PC-3 (cell line): ENCODE measurements around the gene PRXL2A. TPM values are rescaled to one million over a fixed set of nuclear protein-coding genes. Genes with fewer than 3 reads are reported as not detected.

Experiments
- ATAC-seq: fragments of 200-7000 bp; cut with Tn5 transposase; 2 replicates; pipeline ENCODE4 v1.9.1; 2020; ENCODE audit warnings: mild to moderate bottlenecking, moderate library complexity
- BruUV-seq: library from RNA; stranded (reverse); fragments of 400-500 nt; replicated peaks from 2 replicates; lab custom pipeline; 2021; lab: Mats Ljungman, UMichigan
- CTCF ChIA-PET: fragments of 300-600 bp; sonication (Branson Sonifier 250); formaldehyde crosslinking; loops from one replicate; lab custom pipeline; 2022; ENCODE audit warnings: antibody characterized with exemption; lab: Charles Lee
- POLR2A ChIA-PET: fragments of 300-600 bp; sonication (Branson Sonifier 250); formaldehyde crosslinking; loops from one replicate; lab custom pipeline; 2022; ENCODE audit warnings: antibody characterized with exemption; ENCODE audit not compliant: unreplicated experiment; lab: Charles Lee
- DNase-seq: peaks from one replicate; pipeline ENCODE4 v3.0.0-alpha.2; 2015
- H2AFZ ChIP-seq: fragments of 300-600 bp; sonication (generic); 2 replicates; pipeline ENCODE4 v1.6.0; 2016; ENCODE audit warnings: antibody characterized with exemption, low read length
- H3F3A ChIP-seq: fragments of 300-600 bp; sonication (generic); one replicate; pipeline ENCODE4 v1.6.0; 2017; ENCODE audit warnings: antibody characterized with exemption, low read length, control low read depth, mild to moderate bottlenecking; ENCODE audit not compliant: unreplicated experiment
- H3K27ac ChIP-seq: fragments of 300-600 bp; sonication (generic); 2 replicates; pipeline ENCODE4 v1.5.1; 2016; ENCODE audit warnings: mild to moderate bottlenecking, low read length
- H3K27me3 ChIP-seq: fragments of 300-600 bp; sonication (generic); 2 replicates; pipeline ENCODE4 v1.6.1; 2016; ENCODE audit warnings: low read length, mixed read lengths
- H3K36me3 ChIP-seq: fragments of 300-600 bp; sonication (generic); 2 replicates; pipeline ENCODE4 v1.6.1; 2016; ENCODE audit warnings: low read depth, mixed run types, low read length, mixed read lengths
- H3K4me1 ChIP-seq: fragments of 300-600 bp; sonication (generic); 2 replicates; pipeline ENCODE4 v1.5.1; 2016; ENCODE audit warnings: low read length; ENCODE audit not compliant: insufficient read depth
- H3K4me2 ChIP-seq: fragments of 300-600 bp; sonication (generic); 2 replicates; pipeline ENCODE4 v1.6.0; 2016; ENCODE audit warnings: low read length
- H3K4me3 ChIP-seq: fragments of 300-600 bp; sonication (generic); 2 replicates; pipeline ENCODE4 v1.5.1; 2016; ENCODE audit warnings: mild to moderate bottlenecking, low read length, mixed read lengths
- H3K79me2 ChIP-seq: fragments of 300-600 bp; sonication (generic); 2 replicates; pipeline ENCODE4 v1.6.1; 2017; ENCODE audit warnings: low read length, mixed read lengths
- H3K9ac ChIP-seq: fragments of 300-600 bp; sonication (generic); 2 replicates; pipeline ENCODE4 v1.6.0; 2016; ENCODE audit warnings: mild to moderate bottlenecking, low read length
- H3K9me2 ChIP-seq: fragments of 300-600 bp; sonication (generic); replicated peaks from 2 replicates; pipeline ENCODE4 v1.6.1; 2016; ENCODE audit warnings: mixed run types, low read length, mixed read lengths
- H3K9me3 ChIP-seq: fragments of 300-600 bp; sonication (generic); 2 replicates; pipeline ENCODE4 v1.6.1; 2016; ENCODE audit warnings: low read length, mixed read lengths
- H4K20me1 ChIP-seq: fragments of 300-600 bp; sonication (generic); 2 replicates; pipeline ENCODE4 v1.6.1; 2016; ENCODE audit warnings: low read length, mixed read lengths
- EZH2 ChIP-seq: fragments of 300-600 bp; sonication (generic); IDR thresholded peaks from one replicate; pipeline ENCODE4 v1.6.1; 2017; ENCODE audit warnings: antibody characterized with exemption, mild to moderate bottlenecking, low read length; ENCODE audit not compliant: unreplicated experiment
- EZH2phosphoT487 ChIP-seq: fragments of 300-600 bp; sonication (generic); IDR thresholded peaks from 2 replicates; pipeline ENCODE4 v1.6.1; 2018; ENCODE audit warnings: mild to moderate bottlenecking, antibody characterized with exemption, low read length, borderline replicate concordance
- intact Hi-C: fragments of 100-400 bp; cut with micrococcal nuclease; formaldehyde crosslinking; loops from 2 replicates; pipeline ENCODE4 v1.9.0; 2023
- total RNA-seq: library from RNA; depleted of rRNA; stranded (reverse); fragments of >200 nt; gene quantifications from 2 replicates; pipeline ENCODE4 v1.2.3, GENCODE V29; 2014
- TF ChIP-seq, protein P1 (sequence below): fragments of 300-600 bp; sonication (generic); conservative IDR thresholded peaks from 2 replicates; pipeline ENCODE4 v1.5.1; 2017; ENCODE audit warnings: antibody characterized with exemption, low read depth, mild to moderate bottlenecking, low read length

Gene PRXL2A
- total RNA-seq, 1 experiment from 2014 or later = not detected

GRCh38 chr10:80453842-80454512 is 45.6 kb downstream of the PRXL2A start, which contains the start of gene TSPAN14:
TSPAN14 (plus strand) TSS chr10:80454310; CDS start chr10:80489234, 34,924 bp downstream.
- Histone ChIP-seq H3K27me3 (no peaks in the 10 kb centered on the region), H3F3A (no peaks in the 10 kb centered on the region), H3K4me3 (no peak within 1 kb of the TSS), H3K4me1 (no peaks in the 10 kb centered on the region), H3K9me2 (no peaks in the 10 kb centered on the region), H3K79me2 (no peaks in the 10 kb centered on the region), H3K36me3 (no peaks in the 10 kb centered on the region), H4K20me1 (no peaks in the 10 kb centered on the region), H3K9me3 (no peaks in the 10 kb centered on the region), H2AFZ (no peak within 1 kb of the TSS), H3K9ac (no peak within 1 kb of the TSS), H3K4me2 (no peak within 1 kb of the TSS), H3K27ac (no peak within 1 kb of the TSS)
- ATAC-seq = no peak
- ChIA-PET CTCF (no interaction called here), POLR2A (no interaction called here)
- no TSS peak for BruUV-seq
- intact Hi-C loops = no loop called here
- no peak for DNase-seq
- no peak for TF ChIP-seq EZH2phosphoT487
- no peak for TF ChIP-seq EZH2
- TF ChIP-seq, protein P1, sequence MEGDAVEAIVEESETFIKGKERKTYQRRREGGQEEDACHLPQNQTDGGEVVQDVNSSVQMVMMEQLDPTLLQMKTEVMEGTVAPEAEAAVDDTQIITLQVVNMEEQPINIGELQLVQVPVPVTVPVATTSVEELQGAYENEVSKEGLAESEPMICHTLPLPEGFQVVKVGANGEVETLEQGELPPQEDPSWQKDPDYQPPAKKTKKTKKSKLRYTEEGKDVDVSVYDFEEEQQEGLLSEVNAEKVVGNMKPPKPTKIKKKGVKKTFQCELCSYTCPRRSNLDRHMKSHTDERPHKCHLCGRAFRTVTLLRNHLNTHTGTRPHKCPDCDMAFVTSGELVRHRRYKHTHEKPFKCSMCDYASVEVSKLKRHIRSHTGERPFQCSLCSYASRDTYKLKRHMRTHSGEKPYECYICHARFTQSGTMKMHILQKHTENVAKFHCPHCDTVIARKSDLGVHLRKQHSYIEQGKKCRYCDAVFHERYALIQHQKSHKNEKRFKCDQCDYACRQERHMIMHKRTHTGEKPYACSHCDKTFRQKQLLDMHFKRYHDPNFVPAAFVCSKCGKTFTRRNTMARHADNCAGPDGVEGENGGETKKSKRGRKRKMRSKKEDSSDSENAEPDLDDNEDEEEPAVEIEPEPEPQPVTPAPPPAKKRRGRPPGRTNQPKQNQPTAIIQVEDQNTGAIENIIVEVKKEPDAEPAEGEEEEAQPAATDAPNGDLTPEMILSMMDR = no peak

- no peak for TF ChIP-seq EZH2phosphoT487
- TF ChIP-seq, protein P1 = no peak
- no peak for TF ChIP-seq EZH2
- no peaks in the 10 kb centered on the region for H3K79me2 ChIP-seq
Observed at GRCh38 chr10:80454513-80455460, 46.4 kb downstream of the PRXL2A start.

More at GRCh38 chr10:80454513-80455460, 46.4 kb downstream of the PRXL2A start:
- no peaks in the 10 kb centered on the region for H3K9me3 ChIP-seq
- H3K27ac ChIP-seq = no peak overlapping the region
- H3K36me3 ChIP-seq = no peaks in the 10 kb centered on the region
- BruUV-seq = no TSS peak
- intact Hi-C loops = no loop called here
- no peaks in the 10 kb centered on the region for H4K20me1 ChIP-seq
- ChIA-PET CTCF (no interaction called here), POLR2A (no interaction called here)
- ATAC-seq (no peak), DNase-seq (no peak)
- H3K4me1 ChIP-seq = no peaks in the 10 kb centered on the region
- H3K9me2 ChIP-seq = no peaks in the 10 kb centered on the region
- no peak overlapping the region for H3K4me3 ChIP-seq
- H3K9ac ChIP-seq = no peak overlapping the region
- H3K27me3 ChIP-seq = no peaks in the 10 kb centered on the region
- H3F3A ChIP-seq = no peaks in the 10 kb centered on the region
- H2AFZ ChIP-seq = no peak overlapping the region
- no peak overlapping the region for H3K4me2 ChIP-seq
